Caco-2 (cell line): Measurements from ENCODE around the gene CTF1. TPM values are rescaled to one million over a fixed set of nuclear protein-coding genes. Genes with fewer than 3 reads are reported as not detected.

Source experiments
- BruUV-seq: library from RNA; stranded (reverse); fragments of 400-500 nt; replicated peaks from 2 replicates; lab custom pipeline; 2021; lab: Mats Ljungman, UMichigan
- CTCF ChIA-PET: fragments of 300-600 bp; sonication (Branson Sonifier 250); formaldehyde crosslinking; loops from one replicate; lab custom pipeline; 2022; ENCODE audit warnings: antibody characterized with exemption; lab: Charles Lee
- POLR2A ChIA-PET: fragments of 300-600 bp; sonication (Branson Sonifier 250); formaldehyde crosslinking; loops from one replicate; lab custom pipeline; 2022; ENCODE audit warnings: antibody characterized with exemption; lab: Charles Lee
- DNase-seq, 2 experiments: peaks; one replicate each; pipeline versions ENCODE4 v3.0.0 to v3.0.0-alpha.2; 2020 to 2022
- H3K27me3 ChIP-seq: replicated peaks from 2 replicates; pipeline ENCODE4 v1.6.0; 2011; ENCODE audit warnings: low read length; ENCODE audit not compliant: control insufficient read depth, insufficient read depth
- H3K36me3 ChIP-seq: 2 replicates; pipeline ENCODE4 v1.5.1; 2011; ENCODE audit warnings: low read length; ENCODE audit not compliant: control insufficient read depth, insufficient read depth
- H3K4me1 ChIP-seq: fragments of 250-450 bp; sonication (Bioruptor Pico); 2 replicates; pipeline ENCODE4 v1.5.1; 2020; ENCODE audit warnings: mild to moderate bottlenecking
- H3K4me3 ChIP-seq: 2 replicates; pipeline ENCODE4 v1.5.1; 2011; ENCODE audit warnings: low read depth, mild to moderate bottlenecking, control low read depth, low read length
- H3K9me3 ChIP-seq: fragments of 250-450 bp; sonication (Bioruptor Pico); 2 replicates; pipeline ENCODE4 v1.5.1; 2020; ENCODE audit warnings: mild to moderate bottlenecking, moderate library complexity
- H3K27ac Mint-ChIP-seq: one replicate; pipeline ENCODE4 v1.8.0; 2022; ENCODE audit warnings: mixed read lengths; ENCODE audit not compliant: unreplicated experiment
- H3K27me3 Mint-ChIP-seq: one replicate; pipeline ENCODE4 v1.8.0; 2022; ENCODE audit warnings: mixed read lengths; ENCODE audit not compliant: insufficient read depth, unreplicated experiment
- H3K36me3 Mint-ChIP-seq: one replicate; pipeline ENCODE4 v1.8.0; 2022; ENCODE audit warnings: mild to moderate bottlenecking, mixed read lengths; ENCODE audit not compliant: insufficient read depth, unreplicated experiment
- H3K4me1 Mint-ChIP-seq: one replicate; pipeline ENCODE4 v1.8.0; 2022; ENCODE audit warnings: low read depth, mixed read lengths; ENCODE audit not compliant: unreplicated experiment
- H3K4me3 Mint-ChIP-seq: one replicate; pipeline ENCODE4 v1.8.0; 2022; ENCODE audit warnings: mild to moderate bottlenecking, moderate library complexity, mixed read lengths; ENCODE audit not compliant: unreplicated experiment
- H3K9me3 Mint-ChIP-seq: one replicate; pipeline ENCODE4 v1.8.0; 2022; ENCODE audit warnings: mixed read lengths; ENCODE audit not compliant: unreplicated experiment
- CTCF ChIP-seq, 2 experiments: fragments of 200-600 bp in 1 of 2; IDR thresholded peaks; 1 replicate in 1 of 2; 2 replicates in 1 of 2; pipeline versions ENCODE4 v1.5.1 to v1.8.0; 2011 to 2022; ENCODE audit warnings: antibody characterized with exemption in 1 of 2, control low read depth in 1 of 2, inconsistent platforms in 1 of 2, low read depth in 1 of 2, low read length in 1 of 2, mild to moderate bottlenecking in 1 of 2, moderate library complexity in 1 of 2; ENCODE audit not compliant: insufficient read depth in 1 of 2, severe bottlenecking in 1 of 2, unreplicated experiment in 1 of 2
- intact Hi-C: fragments of 100-400 bp; cut with micrococcal nuclease; formaldehyde crosslinking; loops from one replicate; pipeline ENCODE4 v1.10.0; 2022; ENCODE audit not compliant: unreplicated experiment
- microRNA-seq: library from miRNA; unstranded; fragments of <30 nt; microRNA quantifications from one replicate; pipeline ENCODE4 v1.2.0, GENCODE V29; 2022
- total RNA-seq: library from RNA; stranded (reverse); gene quantifications from 2 replicates; pipeline ENCODE4 v1.2.3, GENCODE V29; 2022

CTF1 gene
- total RNA-seq, 1 experiment from 2014 or later: 2.4 TPM

- no peak overlapping the region for H3K27ac Mint-ChIP-seq
Observed at GRCh38 chr16:30953111-30953510, 56.7 kb downstream of the CTF1 start.

More at GRCh38 chr16:30953111-30953510, 56.7 kb downstream of the CTF1 start:
- peaks cover 32% of the 10 kb centered on the region for H3K36me3 Mint-ChIP-seq
- no TSS peak for BruUV-seq
- TF ChIP-seq CTCF (IDR thresholded peaks at IDR 0.05; ENCODE audit: insufficient read depth in 1 of 2, low read depth in 1 of 2, low read length in 1 of 2, severe bottlenecking in 1 of 2, unreplicated experiment in 1 of 2): no peak
- Histone ChIP-seq H3K4me1 (peaks cover 12% of the 10 kb centered on the region), H3K36me3 (no peaks in the 10 kb centered on the region), H3K9me3 (no peaks in the 10 kb centered on the region), H3K27me3 (no peaks in the 10 kb centered on the region), H3K4me3 (no peak overlapping the region)
- no peaks in the 10 kb centered on the region for H3K27me3 Mint-ChIP-seq
- no peaks in the 10 kb centered on the region for H3K9me3 Mint-ChIP-seq
- CTCF ChIA-PET: interaction anchor here (0.6 to 1.6 kb wide), 3 partner anchors 12 to 192 kb away, joined by 4 to 6 read pairs (median 5); no protein-coding TSS in a partner anchor
- H3K4me3 Mint-ChIP-seq: no peak overlapping the region
- no peak for DNase-seq
- intact Hi-C loops: no loop called here
- peaks cover 8% of the 10 kb centered on the region for H3K4me1 Mint-ChIP-seq
- POLR2A ChIA-PET: no interaction called here

Small RNA genes within 50 kb of the gene (microRNA-seq; reads per million reads assigned to microRNA genes)
- not detected for gene MIR4519
- gene MIR762: 0.56 reads per million

Other genes starting within 250 kb of the CTF1 start
- gene PRR14, start 245.7 kb upstream of the CTF1 start, total RNA-seq: 26.3 and 28.2 TPM in 2 replicates
- gene FBRS, start 238.2 kb upstream of the CTF1 start, total RNA-seq: 46.1 and 47.9 TPM in 2 replicates
- gene SRCAP, start 197.4 kb upstream of the CTF1 start, total RNA-seq: 56.1 and 57.4 TPM in 2 replicates
- 40.8 and 48.6 TPM in 2 replicates for gene PHKG2, start 148.2 kb upstream of the CTF1 start, total RNA-seq
- gene CFAP119, start 134.6 kb upstream of the CTF1 start, total RNA-seq: 4.0 and 4.5 TPM in 2 replicates
- 94.0 and 97.6 TPM in 2 replicates for gene RNF40, start 134.3 kb upstream of the CTF1 start, total RNA-seq
- 18.9 and 20.6 TPM in 2 replicates for gene ZNF629, start 109.4 kb upstream of the CTF1 start, total RNA-seq
- gene BCL7C, start 2.5 kb upstream of the CTF1 start, total RNA-seq: 15.1 and 17.7 TPM in 2 replicates
- 20.2 and 23.4 TPM in 2 replicates for gene FBXL19, start 27.0 kb downstream of the CTF1 start, total RNA-seq
- gene ORAI3, start 52.5 kb downstream of the CTF1 start, total RNA-seq: 4.7 TPM in 2 replicates
- 21.5 and 26.3 TPM in 2 replicates for gene SETD1A, start 61.1 kb downstream of the CTF1 start, total RNA-seq
- 1.3 and 2.4 TPM in 2 replicates for gene HSD3B7, start 88.6 kb downstream of the CTF1 start, total RNA-seq
- 0.46 and 0.77 TPM in 2 replicates for gene STX1B, start 114.0 kb downstream of the CTF1 start, total RNA-seq
- 27.9 and 29.2 TPM in 2 replicates for gene STX4, start 136.9 kb downstream of the CTF1 start, total RNA-seq
- 8.7 and 10.8 TPM in 2 replicates for gene ZNF668, start 177.6 kb downstream of the CTF1 start, total RNA-seq
- 17.2 and 18.1 TPM in 2 replicates for gene ZNF646, start 177.8 kb downstream of the CTF1 start, total RNA-seq
- gene PRSS53, start 192.3 kb downstream of the CTF1 start, total RNA-seq: 1.8 and 2.1 TPM in 2 replicates
- gene VKORC1, start 198.2 kb downstream of the CTF1 start, total RNA-seq: 61.3 and 61.4 TPM in 2 replicates
- 30.5 and 34.1 TPM in 2 replicates for gene BCKDK, start 211.8 kb downstream of the CTF1 start, total RNA-seq
- 46.2 and 50.2 TPM in 2 replicates for gene KAT8, start 221.1 kb downstream of the CTF1 start, total RNA-seq
- gene PRSS8, start 239.1 kb downstream of the CTF1 start, total RNA-seq: 237 and 271 TPM in 2 replicates